ENCODE data around the gene ATXN2.
"Not testable (repeated sequence)": the region's sequence is repeated elsewhere in the genome, so short reads cannot be mapped to it uniquely, and the experiment has no call there.

The ATXN2 gene

GRCh38 chr12:111607239-111607638 lies 8.1 kb upstream of the ATXN2 start:
- ATAC-seq = no peak
- no peak for TF ChIP-seq ISL1 (CRISPR knock-in tag; IDR thresholded peaks at IDR 0.05)
- TF ChIP-seq ESRRG (CRISPR knock-in tag; IDR thresholded peaks at IDR 0.05) = no peak
- TF ChIP-seq ZNF565 (CRISPR knock-in tag; conservative IDR thresholded peaks at IDR 0.05; ENCODE audit: low read depth) = no peak
- TF ChIP-seq CSRNP3 (CRISPR knock-in tag; IDR thresholded peaks at IDR 0.05) = no peak
- TF ChIP-seq TCF4 (CRISPR knock-in tag; IDR thresholded peaks at IDR 0.05; ENCODE audit: borderline replicate concordance) = no peak
- TF ChIP-seq ZNF8 (CRISPR knock-in tag; IDR thresholded peaks at IDR 0.05) = no peak
- no peak for TF ChIP-seq SNAI2 (CRISPR knock-in tag; IDR thresholded peaks at IDR 0.05)
- no peak for TF ChIP-seq CSDC2 (CRISPR knock-in tag; IDR thresholded peaks at IDR 0.05)
- TF ChIP-seq OSR1 (CRISPR knock-in tag; IDR thresholded peaks at IDR 0.05) = no peak
- TF ChIP-seq ZFP3 (CRISPR knock-in tag; IDR thresholded peaks at IDR 0.05) = no peak
- no peak for TF ChIP-seq ZNF70 (CRISPR knock-in tag; IDR thresholded peaks at IDR 0.05)
- no peak for TF ChIP-seq ZFP30 (CRISPR knock-in tag; IDR thresholded peaks at IDR 0.05)

- no peak for ATAC-seq
- TF ChIP-seq ZFP30 (CRISPR knock-in tag; IDR thresholded peaks at IDR 0.05) (no peak), OSR1 (CRISPR knock-in tag; IDR thresholded peaks at IDR 0.05) (no peak), CSRNP3 (CRISPR knock-in tag; IDR thresholded peaks at IDR 0.05) (no peak), POU6F1 (CRISPR knock-in tag; IDR thresholded peaks at IDR 0.05; ENCODE audit: borderline replicate concordance, low read depth) (no peak), BACH2 (CRISPR knock-in tag; IDR thresholded peaks at IDR 0.05; ENCODE audit: borderline replicate concordance) (no peak)
These were observed 7.7 kb upstream of the ATXN2 start for GRCh38 chr12:111606767-111607230.

GRCh38 chr12:111605911-111606766 lies 7.0 kb upstream of the ATXN2 start:
- TF ChIP-seq BACH2 (CRISPR knock-in tag; IDR thresholded peaks at IDR 0.05; ENCODE audit: borderline replicate concordance) = no peak
- no peak for TF ChIP-seq PATZ1 (CRISPR knock-in tag; IDR thresholded peaks at IDR 0.05; ENCODE audit: borderline replicate concordance)
- TF ChIP-seq ZC3H10 (CRISPR knock-in tag; IDR thresholded peaks at IDR 0.05) = no peak
- ATAC-seq = no peak

GRCh38 chr12:111602857-111603256 lies 3.7 kb upstream of the ATXN2 start:
- not testable (repeated sequence) for ATAC-seq

- no peak for TF ChIP-seq SNAI2 (CRISPR knock-in tag; IDR thresholded peaks at IDR 0.05)
- peak; percentile 90 for TF ChIP-seq ZNF8 (CRISPR knock-in tag; IDR thresholded peaks at IDR 0.05)
- no peak for ATAC-seq
These were observed 3.2 kb upstream of the ATXN2 start for GRCh38 chr12:111602348-111602747.

- ATAC-seq = not testable (repeated sequence)
These were observed 1.9 kb upstream of the ATXN2 start for GRCh38 chr12:111600986-111601385.
